HL-60 (cell line): ENCODE data around the gene HTR3A.

ENCODE experiments used
- DNase-seq, 2 experiments: peaks; one replicate each; pipeline ENCODE4 v3.0.0-alpha.2; 2010 to 2020; ENCODE audit warnings: low read depth in 1 of 2, low spot score in 1 of 2
- H3K27ac ChIP-seq: fragments of 250-450 bp; sonication (Bioruptor Pico); replicated peaks from 2 replicates; pipeline ENCODE4 v1.5.1; 2020; ENCODE audit warnings: mild to moderate bottlenecking, moderate library complexity
- H3K27me3 ChIP-seq: fragments of 250-450 bp; sonication (Bioruptor Pico); 2 replicates; pipeline ENCODE4 v1.5.1; 2021; ENCODE audit warnings: mild to moderate bottlenecking, moderate library complexity; ENCODE audit not compliant: insufficient read depth, poor library complexity, severe bottlenecking
- H3K4me3 ChIP-seq: replicated peaks from 2 replicates; pipeline ENCODE4 v1.5.1; 2011; ENCODE audit warnings: mild to moderate bottlenecking, control low read depth, low read length; ENCODE audit not compliant: insufficient read depth
- CTCF ChIP-seq: IDR thresholded peaks from one replicate; pipeline ENCODE4 v1.5.1; 2011; ENCODE audit warnings: low read length, control low read depth, inconsistent platforms; ENCODE audit not compliant: insufficient read depth
- GABPA ChIP-seq: IDR thresholded peaks from 2 replicates; pipeline ENCODE4 v1.6.1; 2012; ENCODE audit warnings: low read depth
- POLR2AphosphoS5 ChIP-seq: IDR thresholded peaks from 2 replicates; pipeline ENCODE4 v1.6.1; 2012; ENCODE audit warnings: low read depth
- REST ChIP-seq: IDR thresholded peaks from 2 replicates; pipeline ENCODE4 v1.6.1; 2012; ENCODE audit warnings: low read depth; ENCODE audit not compliant: insufficient replicate concordance
- SPI1 ChIP-seq: IDR thresholded peaks from 2 replicates; pipeline ENCODE4 v1.6.1; 2012; ENCODE audit warnings: low read depth, mild to moderate bottlenecking, borderline replicate concordance

HTR3A gene

GRCh38 chr11:114026355-114026754 is 51.4 kb downstream of the HTR3A start:
- Histone ChIP-seq H3K27ac (no peak overlapping the region), H3K27me3 (no peaks in the 10 kb centered on the region), H3K4me3 (no peak overlapping the region)
- TF ChIP-seq GABPA (no peak), CTCF (no peak), SPI1 (no peak), REST (no peak), POLR2AphosphoS5 (no peak)
- DNase-seq = peak; percentile 18 to 65

- TF ChIP-seq SPI1 (no peak), CTCF (no peak), GABPA (no peak), POLR2AphosphoS5 (no peak), REST (no peak)
- no peak overlapping the region for H3K27ac ChIP-seq
- no peak overlapping the region for H3K4me3 ChIP-seq
- no peaks in the 10 kb centered on the region for H3K27me3 ChIP-seq
- DNase-seq = no peak
Observed at GRCh38 chr11:114027391-114027790, 52.5 kb downstream of the HTR3A start.

GRCh38 chr11:114027926-114028325 is 53.0 kb downstream of the HTR3A start:
- TF ChIP-seq REST = peak; percentile 68
- TF ChIP-seq GABPA = no peak
- Histone ChIP-seq H3K27ac (no peak overlapping the region), H3K27me3 (no peaks in the 10 kb centered on the region), H3K4me3 (no peak overlapping the region)
- no peak for DNase-seq
